Measurements from ENCODE around the gene CHERP.
"Not testable (repeated sequence)": the region's sequence is repeated elsewhere in the genome, so short reads cannot be mapped to it uniquely, and the experiment has no call there.

The CHERP gene

DNA sequence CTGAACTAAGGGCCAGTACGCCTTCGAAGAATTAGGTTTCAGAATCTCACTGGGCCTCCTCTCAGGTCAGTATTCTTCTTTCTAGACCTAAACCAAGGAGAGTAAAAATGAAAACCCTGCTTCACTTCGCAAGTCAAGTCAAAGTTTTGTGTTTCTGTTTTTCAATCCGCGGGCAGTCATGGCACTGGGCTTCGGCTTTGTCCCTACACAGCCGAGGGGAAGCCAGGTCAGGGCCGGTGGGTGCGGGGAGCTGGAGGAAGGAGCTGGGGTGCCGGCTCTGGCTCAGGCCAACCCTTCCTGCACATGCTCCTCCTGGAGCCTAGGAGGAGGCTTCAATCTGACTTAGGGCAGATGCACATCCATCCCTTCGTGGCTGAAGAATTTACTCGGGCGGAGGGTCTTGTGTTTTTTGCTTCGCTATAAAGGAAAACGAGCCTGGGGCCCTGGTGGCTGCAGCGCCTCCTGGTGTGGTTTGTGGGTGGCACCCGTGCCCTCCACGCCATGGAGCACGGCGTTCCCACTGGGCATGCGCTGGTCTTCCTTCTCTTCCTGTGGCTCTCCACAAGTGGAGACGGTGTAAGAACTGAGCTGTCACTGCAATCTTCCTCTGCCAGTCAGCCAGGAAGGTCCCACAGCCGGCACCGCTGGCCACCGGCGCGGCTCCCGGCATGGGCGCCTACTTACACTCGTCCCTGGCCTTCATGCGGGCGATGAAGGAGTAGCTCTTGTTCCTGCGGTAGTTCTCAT lies 23.6 kb downstream of the CHERP start:
- DNase-seq, result no peak

DNA sequence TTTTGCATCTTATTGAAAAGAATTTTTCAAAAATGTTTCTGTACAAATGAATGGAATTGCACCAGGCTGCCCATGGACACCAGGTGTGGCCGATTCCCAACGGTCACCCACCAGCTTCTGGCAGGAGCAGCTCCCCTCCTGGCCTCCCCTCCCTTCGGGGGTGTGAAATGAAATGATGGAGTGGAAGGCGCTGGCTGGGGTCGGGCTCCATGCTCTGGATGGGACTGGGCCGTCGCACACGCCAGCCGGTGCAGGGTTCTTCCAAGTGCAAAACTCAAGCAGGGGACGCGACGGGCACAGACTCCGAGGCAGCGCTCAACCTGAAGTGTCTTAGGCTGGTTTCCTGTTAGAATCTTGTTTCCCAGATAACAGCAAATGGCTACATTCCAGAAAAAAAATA lies 24.2 kb downstream of the CHERP start:
- DNase-seq, result no peak

DNA sequence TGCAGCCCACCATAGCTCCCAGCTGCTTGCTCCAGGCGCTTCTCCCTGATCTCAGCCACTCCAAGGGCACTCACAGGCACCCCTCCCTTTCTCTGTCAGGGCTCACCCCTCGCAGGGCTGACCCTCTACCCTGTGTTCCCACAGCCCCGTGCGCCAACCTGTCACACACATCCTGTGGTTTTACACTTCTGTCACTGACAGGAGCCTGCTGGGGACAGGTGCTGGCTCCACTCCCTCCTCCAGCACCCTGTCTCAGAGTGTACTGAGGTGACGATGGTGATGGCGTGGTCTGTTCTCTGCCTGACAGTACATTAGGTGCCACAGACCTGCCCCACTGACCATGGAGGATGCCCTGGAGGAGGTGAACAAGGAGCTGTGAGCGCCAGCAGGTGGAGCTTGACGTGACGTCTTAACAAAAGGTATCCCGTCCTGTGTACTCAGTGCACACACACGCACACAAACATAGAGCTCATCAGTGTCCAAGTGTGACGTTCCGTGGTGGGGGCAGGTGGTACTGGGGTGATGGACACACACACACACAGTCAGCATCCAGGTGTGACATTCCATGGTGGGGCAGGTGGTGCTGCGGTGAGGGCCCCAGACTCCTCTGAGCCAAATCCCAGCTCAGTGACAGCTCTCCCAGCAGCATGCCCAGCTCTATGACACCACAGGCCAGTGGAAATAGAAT lies 25.2 kb downstream of the CHERP start:
- no peak for DNase-seq

GRCh38 chr19:16516381-16516780 lies 25.9 kb downstream of the CHERP start:
- DNase-seq, result no peak

DNA sequence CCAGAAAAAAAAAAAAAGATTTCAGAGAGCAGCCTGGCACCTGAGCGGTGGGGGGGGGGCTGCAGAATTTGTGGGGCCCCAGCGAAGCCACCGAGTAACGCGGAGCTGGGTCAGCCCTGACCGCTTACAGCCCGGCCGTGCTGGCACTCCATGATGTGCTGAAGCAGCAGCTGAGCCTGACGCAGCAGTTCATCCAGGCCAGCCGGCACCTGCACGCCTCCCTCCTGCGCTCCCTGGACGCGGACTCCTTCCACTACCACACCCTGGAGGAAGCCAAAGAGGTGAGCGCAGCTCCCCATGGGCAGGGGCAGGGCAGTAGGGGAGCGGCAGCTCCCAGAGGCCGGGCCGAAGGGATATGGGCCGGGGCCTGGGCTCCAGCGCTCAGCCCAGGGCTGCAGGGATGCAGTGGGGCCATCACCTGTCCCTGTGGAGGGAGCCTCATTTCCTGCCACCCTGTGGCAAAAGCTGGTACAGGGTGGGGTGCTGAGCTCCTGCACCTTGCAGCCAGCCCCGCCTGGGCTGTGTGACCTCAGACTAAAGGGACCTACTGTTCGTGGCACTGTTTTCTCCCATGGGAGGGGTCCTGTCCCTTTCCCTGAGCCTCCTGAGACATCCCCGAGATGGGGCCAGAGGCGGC lies 27.7 kb downstream of the CHERP start:
- DNase-seq, result no peak

- not testable (repeated sequence) for DNase-seq
Observed at GRCh38 chr19:16512611-16513010, 29.6 kb downstream of the CHERP start.

- DNase-seq, result no peak
Observed at GRCh38 chr19:16509141-16510061, 32.8 kb downstream of the CHERP start.

DNA sequence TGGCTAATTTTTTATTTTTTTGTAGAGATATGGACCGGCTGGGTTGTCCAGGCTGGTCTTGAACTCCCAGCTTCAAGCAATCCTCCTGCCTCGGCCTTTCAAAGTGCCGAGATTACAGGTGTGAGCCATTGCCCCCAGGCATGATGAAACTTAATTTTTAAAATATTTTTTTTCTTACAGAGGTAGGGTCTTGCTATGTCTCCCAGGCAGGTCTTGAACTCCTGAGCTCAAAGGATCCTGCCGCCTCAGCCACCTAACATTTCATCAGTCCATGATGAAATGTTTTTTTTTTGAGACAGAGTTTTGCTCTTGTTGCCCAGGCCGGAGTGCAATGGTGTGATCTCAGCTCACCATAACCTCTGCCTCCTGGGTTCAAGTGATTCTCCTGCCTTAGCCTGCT lies 33.7 kb downstream of the CHERP start:
- DNase-seq, result no peak

- DNase-seq, result no peak
Observed at GRCh38 chr19:16506961-16507360, 35.3 kb downstream of the CHERP start.

- not testable (repeated sequence) for DNase-seq
Observed at GRCh38 chr19:16506161-16506560, 36.1 kb downstream of the CHERP start.

- no peak for DNase-seq
Observed at GRCh38 chr19:16504271-16504670, 38.0 kb downstream of the CHERP start.

DNA sequence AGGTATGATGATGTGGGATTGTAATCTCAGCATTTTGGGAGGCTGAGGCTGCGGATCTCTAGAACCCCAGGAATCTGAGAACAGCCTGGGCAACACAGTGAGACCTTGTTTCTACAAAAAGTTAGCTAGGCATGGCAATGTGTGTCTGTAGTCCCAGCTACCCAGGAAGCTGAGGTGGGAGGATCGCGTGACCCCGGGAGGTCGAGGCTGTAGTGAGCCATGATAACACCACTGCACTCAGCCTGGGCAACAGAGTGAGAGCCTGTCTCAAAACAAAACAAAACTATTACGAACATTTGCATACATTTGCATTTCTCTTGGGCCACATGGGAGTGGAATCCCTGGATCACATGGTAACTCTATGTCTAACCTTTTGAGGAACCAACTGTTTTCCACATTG lies 44.4 kb downstream of the CHERP start:
- no peak for DNase-seq

- no peak for DNase-seq
Observed at GRCh38 chr19:16497042-16497441, 45.2 kb downstream of the CHERP start.

DNA sequence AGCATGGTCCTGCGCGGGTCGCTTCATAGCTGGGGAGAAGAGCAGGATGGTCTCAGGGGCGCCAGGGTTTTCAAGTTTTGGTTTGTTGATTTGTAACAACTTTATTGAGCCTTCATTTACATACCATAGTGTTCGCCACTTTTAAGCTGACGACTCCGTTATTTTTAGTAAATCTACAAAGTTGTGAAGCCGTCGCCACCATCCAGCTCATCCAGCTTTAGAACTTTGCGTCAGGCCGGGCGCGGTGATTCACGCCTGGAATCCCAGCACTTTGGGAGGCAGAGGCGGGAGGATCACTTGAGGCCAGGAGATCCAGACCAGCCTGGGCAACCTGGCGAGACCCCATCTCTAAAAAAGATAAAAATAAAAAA lies 45.6 kb downstream of the CHERP start:
- DNase-seq, result no peak

- DNase-seq, result peak; percentile 90 to 97 (median 94)
Observed at GRCh38 chr19:16495982-16496612, 46.1 kb downstream of the CHERP start, which contains the start of the genes C19orf44 and CALR3. TSS of gene C19orf44 (plus strand) at chr19:16496394. CDS start at chr19:16500793, 4,399 bp downstream. TSS of gene CALR3 (minus strand) at chr19:16496167. CDS start at chr19:16496129, 38 bp downstream.

- DNase-seq, result not testable (repeated sequence)
Observed at GRCh38 chr19:16486476-16486875, 55.8 kb downstream of the CHERP start.

DNA sequence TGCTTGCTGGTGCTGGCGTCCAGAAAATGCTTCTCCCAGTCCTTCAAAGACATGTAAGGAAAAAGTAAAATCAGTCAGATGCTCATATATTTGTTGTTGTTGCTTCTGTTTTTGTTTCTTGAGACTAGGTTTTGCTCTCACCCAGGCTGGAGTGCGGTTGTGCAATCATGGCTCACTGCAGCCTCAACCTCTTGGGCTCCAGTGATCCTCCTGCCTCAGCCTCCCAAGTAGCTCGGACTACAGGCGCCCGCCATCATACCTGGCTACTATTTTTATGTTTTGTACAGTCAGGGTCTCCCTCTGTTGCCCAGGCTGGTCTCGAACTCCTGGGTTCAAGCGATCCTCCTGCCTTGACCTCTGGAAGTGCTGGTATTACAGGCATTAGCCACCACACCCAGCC lies 59.5 kb downstream of the CHERP start:
- no peak for DNase-seq

DNA sequence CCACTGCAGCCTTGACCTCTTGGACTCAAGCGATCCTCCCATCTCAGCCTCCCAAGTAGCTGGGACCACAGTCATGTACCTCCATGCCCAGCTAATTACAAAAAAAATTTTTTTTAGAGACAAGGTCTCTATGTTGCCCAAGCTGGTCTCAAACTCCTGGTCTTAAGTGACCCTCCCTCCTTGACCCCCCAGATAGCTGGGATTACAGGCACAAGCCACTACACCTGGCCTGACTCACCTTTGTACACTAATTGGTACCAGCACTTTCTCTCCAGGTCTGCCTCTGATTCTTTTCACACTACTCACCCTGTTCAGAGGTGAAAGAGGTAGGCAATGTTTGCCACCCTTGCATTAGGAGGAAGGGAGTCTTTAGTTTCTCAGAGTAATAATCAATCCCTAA lies 64.9 kb downstream of the CHERP start:
- DNase-seq, result no peak

- DNase-seq, result no peak
Observed at GRCh38 chr19:16476401-16476800, 65.8 kb downstream of the CHERP start.

GRCh38 chr19:16473875-16474392 lies 68.3 kb downstream of the CHERP start:
- DNase-seq, result no peak

GRCh38 chr19:16472992-16473391 lies 69.2 kb downstream of the CHERP start:
- no peak for DNase-seq

DNA sequence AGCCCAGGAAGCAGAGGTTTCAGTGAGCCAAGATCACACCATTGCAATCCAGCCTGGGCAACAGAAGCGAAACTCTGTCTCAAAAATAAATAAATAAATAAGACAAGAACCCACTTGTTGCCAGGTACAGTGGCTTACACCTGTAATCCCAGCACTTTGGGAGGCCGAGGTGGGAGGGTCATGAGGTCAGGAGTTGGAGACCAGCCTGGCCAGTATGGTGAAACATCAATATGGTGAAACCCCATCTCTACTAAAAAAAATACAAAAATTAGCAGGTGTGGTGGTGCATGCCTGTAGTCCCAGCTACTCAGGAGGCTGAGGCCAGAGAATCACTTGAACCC lies 69.7 kb downstream of the CHERP start:
- DNase-seq, result not testable (repeated sequence)

All from stimulated activated naive CD4-positive, alpha-beta T cell (primary cell).